ENCODE data around the gene OSBP2. TPM values are rescaled to one million over a fixed set of nuclear protein-coding genes. Genes with fewer than 3 reads are reported as not detected.

OSBP2 gene
- total and polyA plus RNA-seq, 10 of the 15 experiments (the other 5 are each of a cell fraction or from before 2014, with no cell fraction given), result 0.11 to 7.7 (median 3.6) TPM

DNA sequence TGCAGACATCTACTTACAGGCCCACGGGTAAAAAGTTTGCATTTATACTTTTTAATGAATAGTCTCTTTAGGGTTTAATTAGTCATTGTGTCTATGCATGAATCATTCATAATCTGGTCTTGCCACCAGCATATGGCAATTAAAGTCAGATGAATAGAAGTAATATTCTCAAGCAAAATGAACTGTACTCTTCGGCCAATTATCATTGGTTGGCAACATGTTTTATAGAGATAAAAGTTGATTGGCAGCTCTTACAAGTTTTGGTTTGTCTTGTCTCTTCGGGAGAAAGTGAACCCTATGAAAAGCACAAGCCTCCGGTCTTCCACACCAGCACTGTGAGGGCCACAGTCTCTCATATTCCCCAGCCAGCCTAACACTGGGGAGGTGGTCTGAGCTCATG is 97.8 kb downstream of the OSBP2 start (continued):
- TF ChIP-seq, protein P1, sequence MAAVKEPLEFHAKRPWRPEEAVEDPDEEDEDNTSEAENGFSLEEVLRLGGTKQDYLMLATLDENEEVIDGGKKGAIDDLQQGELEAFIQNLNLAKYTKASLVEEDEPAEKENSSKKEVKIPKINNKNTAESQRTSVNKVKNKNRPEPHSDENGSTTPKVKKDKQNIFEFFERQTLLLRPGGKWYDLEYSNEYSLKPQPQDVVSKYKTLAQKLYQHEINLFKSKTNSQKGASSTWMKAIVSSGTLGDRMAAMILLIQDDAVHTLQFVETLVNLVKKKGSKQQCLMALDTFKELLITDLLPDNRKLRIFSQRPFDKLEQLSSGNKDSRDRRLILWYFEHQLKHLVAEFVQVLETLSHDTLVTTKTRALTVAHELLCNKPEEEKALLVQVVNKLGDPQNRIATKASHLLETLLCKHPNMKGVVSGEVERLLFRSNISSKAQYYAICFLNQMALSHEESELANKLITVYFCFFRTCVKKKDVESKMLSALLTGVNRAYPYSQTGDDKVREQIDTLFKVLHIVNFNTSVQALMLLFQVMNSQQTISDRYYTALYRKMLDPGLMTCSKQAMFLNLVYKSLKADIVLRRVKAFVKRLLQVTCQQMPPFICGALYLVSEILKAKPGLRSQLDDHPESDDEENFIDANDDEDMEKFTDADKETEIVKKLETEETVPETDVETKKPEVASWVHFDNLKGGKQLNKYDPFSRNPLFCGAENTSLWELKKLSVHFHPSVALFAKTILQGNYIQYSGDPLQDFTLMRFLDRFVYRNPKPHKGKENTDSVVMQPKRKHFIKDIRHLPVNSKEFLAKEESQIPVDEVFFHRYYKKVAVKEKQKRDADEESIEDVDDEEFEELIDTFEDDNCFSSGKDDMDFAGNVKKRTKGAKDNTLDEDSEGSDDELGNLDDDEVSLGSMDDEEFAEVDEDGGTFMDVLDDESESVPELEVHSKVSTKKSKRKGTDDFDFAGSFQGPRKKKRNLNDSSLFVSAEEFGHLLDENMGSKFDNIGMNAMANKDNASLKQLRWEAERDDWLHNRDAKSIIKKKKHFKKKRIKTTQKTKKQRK (IDR thresholded peaks at IDR 0.05; ENCODE audit: low read depth, low read length), result no peak
- TF ChIP-seq SMC3 (IDR thresholded peaks at IDR 0.05; ENCODE audit: borderline replicate concordance, low read length) (no peak), YBX1 (IDR thresholded peaks at IDR 0.05) (no peak), SKIL (IDR thresholded peaks at IDR 0.05; ENCODE audit: low read depth, poor library complexity, severe bottlenecking) (no peak)

DNA sequence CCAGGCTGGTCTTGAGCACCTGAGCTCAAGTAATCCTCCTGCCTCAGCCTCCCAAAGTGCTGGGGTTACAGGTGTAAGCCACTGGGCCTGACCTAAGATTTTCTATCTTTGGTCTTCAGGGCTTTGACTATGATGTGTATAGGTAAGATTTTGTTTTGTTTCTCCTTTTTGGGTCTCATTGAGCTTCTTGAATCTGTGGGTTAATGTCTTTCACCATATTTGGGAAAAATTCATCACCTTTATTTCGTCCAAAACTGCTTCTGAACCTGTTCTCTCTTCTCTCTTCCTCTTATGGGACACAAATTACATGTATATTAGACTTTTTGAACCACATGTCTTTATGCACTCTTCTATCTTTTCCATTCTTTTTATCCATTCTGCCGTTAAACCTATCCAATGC is 100.4 kb downstream of the OSBP2 start:
- ATAC-seq, result no peak
- H3K4me2 ChIP-seq (ENCODE audit: control insufficient read depth, insufficient read depth), result no peak overlapping the region
- in situ Hi-C loops (cut with MboI), result no loop called here
- no peak for DNase-seq (ENCODE audit: low read depth, low spot score)
- H3K36me3 ChIP-seq (ENCODE audit: control insufficient read depth in 2 of 2, insufficient read depth in 2 of 2, low read length in 1 of 2), result no peaks in the 10 kb centered on the region
- no peaks in the 10 kb centered on the region for H4K20me1 ChIP-seq (ENCODE audit: control insufficient read depth, insufficient read depth)
- no peak overlapping the region for H3K9ac ChIP-seq (ENCODE audit: control insufficient read depth, insufficient read depth, low read length)
- WGBS (ENCODE audit: insufficient coverage, insufficient replicate concordance, low lambda C conversion rate, missing lambda C conversion rate), result 35% methylated on average over 2 of the region's 2 CpGs
- H2AFZ ChIP-seq (ENCODE audit: control insufficient read depth, low read depth, low read length), result no peak overlapping the region
- FAIRE-seq, result no peak
- RAD21 ChIA-PET (ENCODE audit: unreplicated experiment), result interaction anchor here (1.4 kb wide), 1 partner anchor 9 kb away, joined by 3 read pairs; no protein-coding TSS in a partner anchor
- SMC1A ChIA-PET (ENCODE audit: uncharacterized antibody, unreplicated experiment), result no interaction called here
- BruUV-seq (replicated peaks), result no TSS peak
- POLR2A ChIA-PET, result interaction anchor here (0.7 kb wide), 1 partner anchor 74 kb away, joined by 11 read pairs; no protein-coding TSS in a partner anchor
- H3K79me2 ChIP-seq (ENCODE audit: control insufficient read depth, insufficient read depth, low read length), result no peaks in the 10 kb centered on the region
- H3K9me3 ChIP-seq (replicated peaks; ENCODE audit: control insufficient read depth, insufficient read depth, low read length), result no peaks in the 10 kb centered on the region
- H3K27ac ChIP-seq (ENCODE audit: control insufficient read depth, insufficient read depth), result no peak overlapping the region
- TF ChIP-seq IKZF1 (conservative IDR thresholded peaks at IDR 0.05), result no peak
- TF ChIP-seq NR2C1 (IDR thresholded peaks at IDR 0.05), result no peak
- H3K27me3 ChIP-seq (replicated peaks in 1 of 2; ENCODE audit: control insufficient read depth in 2 of 2, insufficient read depth in 2 of 2, low read length in 1 of 2), result no peaks in the 10 kb centered on the region; a peak in 1 of 4 replicates
- no peak overlapping the region for H3K4me3 ChIP-seq
- intact Hi-C loops (cut with micrococcal nuclease; ENCODE audit: unreplicated experiment), result no loop called here
- CTCF ChIA-PET, result no interaction called here
- no peaks in the 10 kb centered on the region for H3K4me1 ChIP-seq (ENCODE audit: control insufficient read depth, insufficient read depth, low read length)
